Endothelial cell of hepatic sinusoid (primary cell): Measurements from ENCODE around the gene MCMBP.
"Not testable (repeated sequence)": the region's sequence is repeated elsewhere in the genome, so short reads cannot be mapped to it uniquely, and the experiment has no call there.

Source experiments
- in situ Hi-C: cut with HindIII; loops from 2 replicates; pipeline ENCODE4 v1.10.0; 2017; ENCODE audit warnings: low sequenced_read_pairs

The MCMBP gene

GRCh38 chr10:119872610-119872859, at the start of gene MCMBP:
MCMBP (minus strand) TSS chr10:119872843; CDS start chr10:119872584, 259 bp downstream.
- in situ Hi-C loops = no loop called here

GRCh38 chr10:119919826-119920225, 47.2 kb upstream of the MCMBP start:
- in situ Hi-C loops = no loop called here

- in situ Hi-C loops = no loop called here
Observed at GRCh38 chr10:119919271-119919670, 46.6 kb upstream of the MCMBP start.

GRCh38 chr10:119917777-119918176, 45.1 kb upstream of the MCMBP start:
- in situ Hi-C loops = no loop called here

- in situ Hi-C loops = no loop called here
Observed at GRCh38 chr10:119910689-119911088, 38.0 kb upstream of the MCMBP start.

- in situ Hi-C loops = no loop called here
Observed at GRCh38 chr10:119908166-119908565, 35.5 kb upstream of the MCMBP start.

GRCh38 chr10:119907695-119908094, 35.1 kb upstream of the MCMBP start:
- in situ Hi-C loops = not testable (repeated sequence)

- in situ Hi-C loops = no loop called here
Observed at GRCh38 chr10:119903946-119904666, 31.5 kb upstream of the MCMBP start.

GRCh38 chr10:119898577-119898976, 25.9 kb upstream of the MCMBP start:
- in situ Hi-C loops = no loop called here

GRCh38 chr10:119896937-119897770, 24.5 kb upstream of the MCMBP start:
- in situ Hi-C loops = no loop called here

GRCh38 chr10:119896061-119896655, 23.5 kb upstream of the MCMBP start:
- in situ Hi-C loops = no loop called here

GRCh38 chr10:119893845-119894427, 21.3 kb upstream of the MCMBP start:
- in situ Hi-C loops = no loop called here

GRCh38 chr10:119893074-119893473, 20.4 kb upstream of the MCMBP start:
- in situ Hi-C loops = no loop called here

GRCh38 chr10:119892188-119893065, 19.8 kb upstream of the MCMBP start, which contains the start of gene SEC23IP:
SEC23IP (plus strand) TSS chr10:119892730; CDS start chr10:119892783, 53 bp downstream.
- in situ Hi-C loops = no loop called here

GRCh38 chr10:119891849-119892187, 19.2 kb upstream of the MCMBP start:
- in situ Hi-C loops = not testable (repeated sequence)

GRCh38 chr10:119890307-119890706, 17.7 kb upstream of the MCMBP start:
- in situ Hi-C loops = not testable (repeated sequence)

GRCh38 chr10:119889201-119889600, 16.6 kb upstream of the MCMBP start:
- in situ Hi-C loops = not testable (repeated sequence)

GRCh38 chr10:119888715-119889114, 16.1 kb upstream of the MCMBP start:
- in situ Hi-C loops = not testable (repeated sequence)

- in situ Hi-C loops = not testable (repeated sequence)
Observed at GRCh38 chr10:119886070-119886469, 13.4 kb upstream of the MCMBP start.

- in situ Hi-C loops = not testable (repeated sequence)
Observed at GRCh38 chr10:119883901-119884611, 11.4 kb upstream of the MCMBP start.
